ENCODE results near the gene ERC1.

Gene ERC1

GRCh38 chr12:1465990-1466389 lies 475.0 kb downstream of the ERC1 start:
- in situ Hi-C loops (cut with HindIII; ENCODE audit: low sequenced_read_pairs) = loop anchor here (5.0 kb wide), 1 partner anchor 99 kb away; no protein-coding TSS in a partner anchor
- H3K4me3 ChIP-seq (ENCODE audit: low read depth, low read length) = no peak overlapping the region
- no peak for TF ChIP-seq CTCF (IDR thresholded peaks at IDR 0.05; ENCODE audit: low read depth, low read length, missing control alignments)
- DNase-seq (ENCODE audit: low read depth) = no peak

DNA sequence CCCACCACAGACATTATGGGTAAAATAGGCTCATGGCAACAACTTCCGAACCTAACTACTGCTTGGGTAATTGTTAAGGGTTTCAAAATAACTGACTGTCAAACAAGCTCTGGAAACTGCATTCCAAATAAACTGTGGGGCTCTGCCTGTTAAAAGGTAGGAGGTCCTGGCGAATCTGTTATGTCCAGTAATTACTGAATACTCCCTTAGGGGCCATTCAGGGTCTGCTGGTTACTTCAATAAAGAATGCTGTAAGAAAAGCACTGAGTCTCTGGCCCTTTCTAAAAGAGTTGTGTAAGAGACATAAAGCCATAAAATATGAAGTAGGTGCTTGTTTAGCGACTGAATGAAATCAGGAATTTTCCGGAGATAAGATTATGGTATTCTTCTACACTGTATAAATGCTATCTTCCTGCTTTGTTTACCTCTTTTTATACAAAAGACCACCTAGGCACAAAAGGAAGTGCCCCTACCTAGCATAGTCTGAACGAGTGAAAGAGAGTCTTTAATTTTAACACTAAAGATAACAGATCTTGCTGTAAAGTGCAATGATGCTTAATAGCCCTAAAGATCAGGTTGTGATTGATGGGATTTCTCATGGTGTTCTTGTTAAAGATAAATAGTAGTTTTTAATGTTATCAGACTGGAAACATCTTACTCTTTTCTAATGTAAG lies 475.6 kb downstream of the ERC1 start:
- no peak overlapping the region for H3K4me3 ChIP-seq (ENCODE audit: low read depth, low read length)
- in situ Hi-C loops (cut with HindIII; ENCODE audit: low sequenced_read_pairs) = loop anchor here (5.0 kb wide), 1 partner anchor 99 kb away; no protein-coding TSS in a partner anchor
- TF ChIP-seq CTCF (IDR thresholded peaks at IDR 0.05; ENCODE audit: low read depth, low read length, missing control alignments) = no peak
- DNase-seq (ENCODE audit: low read depth) = no peak

DNA sequence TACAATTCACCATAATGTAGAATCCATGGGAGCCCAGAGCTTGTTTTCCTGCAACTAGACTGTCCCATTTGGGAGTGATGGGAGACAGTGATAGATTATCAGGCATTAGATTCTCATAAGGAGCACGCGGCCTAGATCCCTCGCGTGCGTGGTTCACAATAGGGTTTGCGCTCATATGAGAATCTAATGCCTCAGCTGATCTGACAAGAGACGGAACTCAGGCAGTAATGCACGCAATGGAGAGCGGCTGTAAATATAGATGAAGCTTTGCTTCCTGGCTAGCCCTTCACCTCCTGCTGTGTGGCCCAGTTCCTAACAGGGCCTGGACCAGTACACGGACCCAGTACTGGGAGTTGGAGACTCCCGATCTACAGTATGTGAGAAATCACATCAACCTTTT lies 476.7 kb downstream of the ERC1 start:
- in situ Hi-C loops (cut with HindIII; ENCODE audit: low sequenced_read_pairs) = loop anchor here (5.0 kb wide), 1 partner anchor 100 kb away; no protein-coding TSS in a partner anchor
- H3K4me3 ChIP-seq (ENCODE audit: low read depth, low read length) = no peak overlapping the region
- no peak for DNase-seq (ENCODE audit: low read depth)
- no peak for TF ChIP-seq CTCF (IDR thresholded peaks at IDR 0.05; ENCODE audit: low read depth, low read length, missing control alignments)

DNA sequence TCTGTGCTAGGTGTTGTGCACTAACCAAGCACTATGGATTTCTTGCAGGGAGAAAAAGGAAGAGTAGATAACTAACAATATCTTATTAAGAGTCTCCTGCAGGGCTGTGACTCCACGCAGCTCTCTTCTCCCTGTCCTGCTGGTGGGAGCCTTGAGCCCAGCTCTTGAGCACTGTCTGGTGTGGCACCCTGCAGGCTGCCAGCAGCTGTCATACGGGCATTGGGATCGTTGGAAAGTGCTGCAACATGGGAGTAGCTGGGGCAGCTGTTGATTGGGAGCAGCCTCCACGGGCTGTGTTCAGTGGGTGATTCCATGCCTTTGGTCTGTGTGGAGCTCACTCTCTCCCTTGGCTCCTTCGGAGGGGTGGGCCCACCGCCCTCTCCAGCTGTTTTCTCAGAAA lies 478.0 kb downstream of the ERC1 start:
- DNase-seq (ENCODE audit: low read depth) = no peak
- no peak overlapping the region for H3K4me3 ChIP-seq (ENCODE audit: low read depth, low read length)
- in situ Hi-C loops (cut with HindIII; ENCODE audit: low sequenced_read_pairs) = loop anchor here (5.0 kb wide), 1 partner anchor 102 kb away; no protein-coding TSS in a partner anchor
- TF ChIP-seq CTCF (IDR thresholded peaks at IDR 0.05; ENCODE audit: low read depth, low read length, missing control alignments) = no peak

GRCh38 chr12:1470051-1470450 lies 479.0 kb downstream of the ERC1 start:
- DNase-seq (ENCODE audit: low read depth) = no peak
- no peak overlapping the region for H3K4me3 ChIP-seq (ENCODE audit: low read depth, low read length)
- in situ Hi-C loops (cut with HindIII; ENCODE audit: low sequenced_read_pairs) = no loop called here
- no peak for TF ChIP-seq CTCF (IDR thresholded peaks at IDR 0.05; ENCODE audit: low read depth, low read length, missing control alignments)

DNA sequence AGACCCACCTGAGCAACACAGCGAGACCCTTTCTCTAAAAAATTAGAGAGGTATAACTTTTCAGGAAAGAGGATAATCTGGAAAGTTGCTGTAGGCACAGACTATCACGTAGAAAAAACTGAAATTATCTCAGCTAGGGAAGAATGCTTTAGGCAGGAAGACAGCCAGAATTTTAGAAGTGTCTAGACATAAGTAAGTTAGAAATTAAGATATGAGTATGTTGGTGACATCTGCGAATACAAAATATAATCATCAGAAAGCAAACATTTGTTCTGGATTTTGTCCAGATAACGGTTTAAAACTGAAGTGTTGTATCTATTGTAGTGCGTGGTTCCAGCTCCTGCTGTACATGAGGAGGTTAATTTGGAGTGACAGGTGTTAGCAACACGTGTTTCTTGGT lies 480.2 kb downstream of the ERC1 start:
- in situ Hi-C loops (cut with HindIII; ENCODE audit: low sequenced_read_pairs) = no loop called here
- no peak overlapping the region for H3K4me3 ChIP-seq (ENCODE audit: low read depth, low read length)
- no peak for TF ChIP-seq CTCF (IDR thresholded peaks at IDR 0.05; ENCODE audit: low read depth, low read length, missing control alignments)
- DNase-seq (ENCODE audit: low read depth) = no peak

Data from astrocyte of the cerebellum (primary cell).